ENCODE measurements around the gene FAM120B.

The FAM120B gene

DNA sequence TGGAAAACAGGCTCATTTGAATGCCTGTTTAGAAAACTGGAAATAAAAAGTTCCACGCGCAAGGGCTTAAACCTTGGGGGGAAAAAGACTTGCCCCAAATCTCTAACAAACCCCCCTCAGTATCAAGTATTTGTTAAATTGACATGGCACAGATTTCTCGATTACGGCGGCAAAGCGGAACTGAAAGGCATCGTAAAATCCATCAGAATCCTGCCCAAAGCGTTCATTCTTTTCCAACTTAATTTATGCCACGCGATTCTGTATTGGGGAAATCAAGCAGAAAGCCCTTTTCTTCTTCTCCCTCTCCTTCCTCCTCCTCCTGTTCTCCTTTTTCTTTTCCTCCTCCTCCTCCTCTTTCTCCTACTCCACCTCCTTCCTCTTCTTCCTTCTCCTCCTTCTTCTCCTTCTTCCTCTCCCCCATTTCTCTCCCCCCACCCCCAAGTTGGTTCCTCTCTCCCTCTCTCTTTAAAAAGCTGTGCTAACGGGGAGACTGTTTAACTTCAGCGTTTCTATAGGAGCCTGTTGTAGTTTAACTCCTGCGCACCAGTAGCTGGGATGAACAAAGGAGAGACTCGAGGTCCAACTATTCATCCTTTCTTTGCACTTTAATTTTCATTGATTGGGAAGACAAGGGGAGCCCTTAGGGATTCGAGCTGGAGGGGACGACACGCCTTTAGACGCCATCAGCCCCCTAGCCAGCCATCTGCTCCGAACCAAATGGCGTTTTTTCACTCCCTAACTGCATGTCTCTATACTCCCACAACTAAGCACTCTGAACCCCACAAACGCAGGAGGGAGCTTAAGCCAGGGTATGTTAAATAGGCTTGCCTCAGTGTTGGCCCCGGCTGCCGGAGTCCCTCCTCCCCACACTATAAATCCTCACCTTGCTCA lies 13.0 kb upstream of the FAM120B start:
- no peak for DNase-seq (ENCODE audit: low read depth, low spot score)
- no peaks in the 10 kb centered on the region for H3K36me3 ChIP-seq (ENCODE audit: control insufficient read depth, insufficient read depth, low read length)
- H3K9me3 ChIP-seq (ENCODE audit: control insufficient read depth, insufficient read depth, low read length) = no peaks in the 10 kb centered on the region
- no CpG with 5 or more reads among the region's 23 CpGs for WGBS (ENCODE audit: insufficient coverage, insufficient read length)
- H3K4me1 ChIP-seq (ENCODE audit: control insufficient read depth, insufficient read depth, low read length) = peaks cover 16% of the 10 kb centered on the region
- no peak overlapping the region for H3K27ac ChIP-seq (ENCODE audit: low read length)
- peaks cover 49% of the 10 kb centered on the region for H3K27me3 ChIP-seq (ENCODE audit: control insufficient read depth, insufficient read depth, low read length)
- H3K4me3 ChIP-seq (ENCODE audit: low read length) = no peak overlapping the region

GRCh38 chr6:170294298-170294730 lies 12.2 kb upstream of the FAM120B start:
- DNase-seq (ENCODE audit: low read depth, low spot score) = no peak
- Histone ChIP-seq H3K27me3 (ENCODE audit: control insufficient read depth, insufficient read depth, low read length) (peaks cover 42% of the 10 kb centered on the region), H3K9me3 (ENCODE audit: control insufficient read depth, insufficient read depth, low read length) (no peaks in the 10 kb centered on the region), H3K4me3 (ENCODE audit: low read length) (no peak overlapping the region), H3K36me3 (ENCODE audit: control insufficient read depth, insufficient read depth, low read length) (no peaks in the 10 kb centered on the region), H3K4me1 (ENCODE audit: control insufficient read depth, insufficient read depth, low read length) (peaks cover 14% of the 10 kb centered on the region), H3K27ac (ENCODE audit: low read length) (no peak overlapping the region)
- WGBS (ENCODE audit: insufficient coverage, insufficient read length) = no CpG with 5 or more reads among the region's 2 CpGs

- no CpG with 5 or more reads among the region's 30 CpGs for WGBS (ENCODE audit: insufficient coverage, insufficient read length)
- no peak for DNase-seq (ENCODE audit: low read depth, low spot score)
- Histone ChIP-seq H3K9me3 (ENCODE audit: control insufficient read depth, insufficient read depth, low read length) (no peaks in the 10 kb centered on the region), H3K4me3 (ENCODE audit: low read length) (peak overlapping the region; percentile 14; the same call in 1 of the 2 replicates), H3K4me1 (ENCODE audit: control insufficient read depth, insufficient read depth, low read length) (peaks cover 14% of the 10 kb centered on the region), H3K27ac (ENCODE audit: low read length) (no peak overlapping the region), H3K36me3 (ENCODE audit: control insufficient read depth, insufficient read depth, low read length) (no peaks in the 10 kb centered on the region), H3K27me3 (ENCODE audit: control insufficient read depth, insufficient read depth, low read length) (peaks cover 38% of the 10 kb centered on the region)
Measured at GRCh38 chr6:170294813-170295509, 11.6 kb upstream of the FAM120B start.

DNA sequence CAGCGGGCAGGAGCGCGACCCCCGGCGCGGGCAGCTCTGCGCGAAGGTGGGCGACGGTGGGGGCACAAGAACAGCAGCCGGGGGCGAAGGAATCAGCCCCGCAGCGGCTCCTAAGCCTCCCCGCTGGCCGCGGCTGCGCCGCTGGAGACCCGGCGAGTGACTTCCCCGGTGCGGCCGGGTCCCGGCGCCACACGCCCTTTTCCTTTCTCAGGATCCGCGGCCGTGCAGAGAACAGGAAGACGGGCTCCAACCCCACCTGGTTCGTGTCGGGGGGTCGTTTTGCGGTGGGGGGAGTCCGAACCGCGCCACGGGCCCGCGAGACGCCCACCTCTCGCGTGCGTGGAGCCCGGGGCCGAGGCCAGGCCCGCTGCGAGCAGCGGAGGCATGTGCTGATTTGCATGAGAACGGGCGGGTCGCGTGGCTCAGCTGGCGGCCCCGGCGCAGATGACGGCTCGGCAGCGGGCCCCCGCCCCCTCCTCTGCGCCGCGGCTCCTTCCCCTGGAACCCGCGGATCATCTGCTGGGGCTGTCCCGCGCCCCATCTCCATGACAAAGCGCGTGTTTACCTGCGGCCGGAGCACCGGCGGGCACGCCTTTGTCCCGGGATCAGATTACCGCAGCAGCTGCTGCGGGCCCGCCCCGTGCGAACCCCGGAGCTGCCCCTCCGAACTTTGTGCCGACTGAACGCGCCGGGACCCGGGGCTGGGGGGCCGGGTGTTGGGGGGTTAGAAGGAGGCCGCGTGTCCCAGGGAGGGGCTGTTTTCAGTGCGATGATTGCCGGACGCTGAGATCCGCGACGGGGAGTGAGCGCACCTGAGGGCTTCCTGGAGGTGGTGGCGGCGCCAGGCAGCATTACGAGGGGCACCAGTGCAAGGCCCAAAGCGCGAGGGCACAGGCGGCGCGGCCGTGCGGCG lies 10.8 kb upstream of the FAM120B start:
- H3K4me1 ChIP-seq (ENCODE audit: control insufficient read depth, insufficient read depth, low read length) = peaks cover 14% of the 10 kb centered on the region
- no CpG with 5 or more reads among the region's 109 CpGs for WGBS (ENCODE audit: insufficient coverage, insufficient read length)
- no peaks in the 10 kb centered on the region for H3K9me3 ChIP-seq (ENCODE audit: control insufficient read depth, insufficient read depth, low read length)
- no peak overlapping the region for H3K27ac ChIP-seq (ENCODE audit: low read length)
- H3K27me3 ChIP-seq (ENCODE audit: control insufficient read depth, insufficient read depth, low read length) = peaks cover 37% of the 10 kb centered on the region
- H3K4me3 ChIP-seq (ENCODE audit: low read length) = peak overlapping the region; percentile 23; the same call in 1 of the 2 replicates
- no peak for DNase-seq (ENCODE audit: low read depth, low spot score)
- H3K36me3 ChIP-seq (ENCODE audit: control insufficient read depth, insufficient read depth, low read length) = no peaks in the 10 kb centered on the region

DNA sequence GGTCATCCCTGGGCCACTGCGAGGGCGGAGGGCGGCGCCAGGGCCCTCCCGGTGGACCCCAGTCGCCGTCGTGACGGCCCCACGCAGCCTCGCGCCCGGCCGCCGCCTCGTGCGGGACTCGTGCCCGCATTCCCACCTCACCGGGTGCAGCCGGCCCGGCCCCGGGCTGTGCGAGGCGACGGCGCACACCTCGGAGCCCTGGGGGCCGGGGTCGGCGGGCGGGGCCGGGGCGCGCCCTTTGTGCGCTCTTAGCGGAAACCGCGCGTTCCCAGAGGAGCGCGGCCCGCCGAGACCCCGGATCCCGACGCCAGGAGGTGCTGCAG lies 10.2 kb upstream of the FAM120B start:
- Histone ChIP-seq H3K36me3 (ENCODE audit: control insufficient read depth, insufficient read depth, low read length) (no peaks in the 10 kb centered on the region), H3K27me3 (ENCODE audit: control insufficient read depth, insufficient read depth, low read length) (peaks cover 37% of the 10 kb centered on the region), H3K4me3 (ENCODE audit: low read length) (peak overlapping the region; percentile 1; the same call in 1 of the 2 replicates), H3K9me3 (ENCODE audit: control insufficient read depth, insufficient read depth, low read length) (no peaks in the 10 kb centered on the region), H3K4me1 (ENCODE audit: control insufficient read depth, insufficient read depth, low read length) (peaks cover 14% of the 10 kb centered on the region), H3K27ac (ENCODE audit: low read length) (no peak overlapping the region)
- no CpG with 5 or more reads among the region's 47 CpGs for WGBS (ENCODE audit: insufficient coverage, insufficient read length)
- no peak for DNase-seq (ENCODE audit: low read depth, low spot score)

DNA sequence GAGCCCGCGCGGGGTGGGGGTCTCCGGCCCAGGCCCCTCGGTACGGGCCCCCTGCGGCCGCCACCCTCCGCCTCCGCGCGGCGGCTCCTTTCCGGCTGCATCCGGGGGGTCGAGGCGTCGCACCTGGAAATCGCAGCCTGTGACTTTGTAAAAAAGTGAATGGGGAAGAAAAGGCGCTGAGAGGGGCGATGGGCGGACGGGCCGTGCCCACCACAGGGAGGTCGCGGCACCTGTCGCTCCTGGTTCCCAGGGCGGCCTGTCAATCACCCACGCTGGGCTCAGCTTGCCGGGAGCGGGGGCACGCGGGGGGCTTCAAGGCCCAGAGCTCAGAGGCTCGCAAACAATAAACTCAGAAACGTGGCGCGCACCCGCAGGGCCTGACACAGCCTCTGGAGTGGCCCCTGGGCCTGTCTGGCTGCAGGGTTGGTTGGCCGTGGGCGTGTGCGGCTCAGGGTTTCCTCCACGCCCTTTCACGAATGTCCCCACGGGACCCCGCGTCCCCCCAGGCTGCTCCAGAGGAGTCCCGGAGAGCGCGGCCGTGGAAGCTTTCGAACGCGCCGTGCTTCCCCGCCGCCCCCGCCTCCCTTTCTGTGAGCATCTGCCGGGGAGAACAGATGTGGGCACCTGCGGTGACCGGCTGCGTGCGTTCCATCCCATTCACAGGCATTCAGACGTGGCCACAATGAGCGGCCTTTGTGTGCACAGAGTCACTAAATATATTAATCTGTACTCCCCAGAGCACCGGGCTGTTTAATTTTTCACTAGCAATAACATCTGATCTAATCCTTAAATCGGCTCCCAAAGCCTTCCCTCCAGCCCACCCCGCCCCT lies 9.6 kb upstream of the FAM120B start:
- Histone ChIP-seq H3K4me3 (ENCODE audit: low read length) (no peak overlapping the region; the same call in 1 of the 2 replicates), H3K27me3 (ENCODE audit: control insufficient read depth, insufficient read depth, low read length) (peaks cover 34% of the 10 kb centered on the region), H3K27ac (ENCODE audit: low read length) (no peak overlapping the region), H3K4me1 (ENCODE audit: control insufficient read depth, insufficient read depth, low read length) (peaks cover 14% of the 10 kb centered on the region), H3K9me3 (ENCODE audit: control insufficient read depth, insufficient read depth, low read length) (no peaks in the 10 kb centered on the region), H3K36me3 (ENCODE audit: control insufficient read depth, insufficient read depth, low read length) (no peaks in the 10 kb centered on the region)
- DNase-seq (ENCODE audit: low read depth, low spot score) = no peak
- WGBS (ENCODE audit: insufficient coverage, insufficient read length) = no CpG with 5 or more reads among the region's 67 CpGs

DNA sequence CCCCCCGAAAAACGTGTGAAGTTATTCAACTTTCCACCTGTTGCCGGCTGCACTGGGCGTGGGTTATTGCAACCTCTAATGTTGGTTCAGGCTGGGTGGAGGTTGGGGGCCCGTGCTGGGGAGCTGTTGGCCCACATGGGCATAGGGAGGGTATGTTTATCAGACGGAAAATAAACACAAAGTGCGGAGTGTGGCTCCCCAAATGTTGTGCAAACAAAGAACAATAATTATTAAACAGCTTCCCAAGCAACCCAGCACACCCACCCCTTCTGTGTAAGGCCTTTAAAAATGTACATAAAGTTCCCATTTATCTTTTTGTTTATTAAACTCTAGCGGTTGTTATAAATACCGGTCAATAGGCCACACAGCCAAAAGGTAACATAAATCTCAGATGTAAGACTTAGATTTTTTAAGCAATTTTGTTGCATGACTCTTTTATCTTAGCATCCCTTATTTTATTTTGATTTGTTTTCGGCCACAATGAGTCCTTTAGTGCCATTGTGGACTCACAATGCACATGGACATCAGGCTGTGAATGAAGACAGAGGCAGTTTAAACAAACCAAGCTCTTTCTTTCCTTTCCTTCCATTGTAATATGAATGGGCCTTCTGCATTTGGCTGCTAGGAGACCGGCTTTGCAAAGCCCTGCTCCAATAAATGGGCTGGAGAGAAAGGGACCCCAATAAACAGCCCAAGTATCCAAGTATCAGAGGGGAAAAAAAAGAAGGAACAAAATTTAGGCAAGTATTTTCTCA lies 8.8 kb upstream of the FAM120B start:
- no peak for DNase-seq (ENCODE audit: low read depth, low spot score)

DNA sequence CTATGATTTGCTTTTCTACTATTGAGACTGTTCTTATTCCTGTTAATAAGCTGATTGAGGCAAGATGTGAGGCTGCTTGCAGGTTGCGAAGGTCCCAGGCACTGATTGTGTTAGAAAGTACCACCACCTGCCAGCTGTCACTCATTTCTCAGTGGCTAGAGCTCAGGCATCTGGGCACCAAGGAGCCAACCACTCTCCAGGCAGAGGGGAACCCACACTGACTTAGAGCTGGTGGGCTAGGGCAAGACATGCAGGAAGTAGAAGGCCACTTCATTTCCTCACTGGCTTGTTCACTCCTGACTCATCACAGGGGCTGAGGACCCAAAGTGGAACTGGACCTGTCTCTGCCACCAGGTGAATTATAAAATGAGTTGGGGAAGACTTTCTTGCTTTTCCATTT lies 7.9 kb upstream of the FAM120B start:
- Histone ChIP-seq H3K36me3 (ENCODE audit: control insufficient read depth, insufficient read depth, low read length) (no peaks in the 10 kb centered on the region), H3K9me3 (ENCODE audit: control insufficient read depth, insufficient read depth, low read length) (no peaks in the 10 kb centered on the region), H3K27me3 (ENCODE audit: control insufficient read depth, insufficient read depth, low read length) (peaks cover 17% of the 10 kb centered on the region), H3K27ac (ENCODE audit: low read length) (no peak overlapping the region), H3K4me3 (ENCODE audit: low read length) (no peak overlapping the region), H3K4me1 (ENCODE audit: control insufficient read depth, insufficient read depth, low read length) (peaks cover 9% of the 10 kb centered on the region)
- no peak for DNase-seq (ENCODE audit: low read depth, low spot score)
- WGBS (ENCODE audit: insufficient coverage, insufficient read length) = no CpG with 5 or more reads among the region's 1 CpG

More for the DNA sequence above, 8.8 kb upstream of the FAM120B start:
- peaks cover 26% of the 10 kb centered on the region for H3K27me3 ChIP-seq (ENCODE audit: control insufficient read depth, insufficient read depth, low read length)
- no peaks in the 10 kb centered on the region for H3K9me3 ChIP-seq (ENCODE audit: control insufficient read depth, insufficient read depth, low read length)
- H3K4me1 ChIP-seq (ENCODE audit: control insufficient read depth, insufficient read depth, low read length) = peaks cover 9% of the 10 kb centered on the region
- H3K27ac ChIP-seq (ENCODE audit: low read length) = no peak overlapping the region
- no peaks in the 10 kb centered on the region for H3K36me3 ChIP-seq (ENCODE audit: control insufficient read depth, insufficient read depth, low read length)
- no peak overlapping the region for H3K4me3 ChIP-seq (ENCODE audit: low read length)
- no CpG with 5 or more reads among the region's 11 CpGs for WGBS (ENCODE audit: insufficient coverage, insufficient read length)

DNA sequence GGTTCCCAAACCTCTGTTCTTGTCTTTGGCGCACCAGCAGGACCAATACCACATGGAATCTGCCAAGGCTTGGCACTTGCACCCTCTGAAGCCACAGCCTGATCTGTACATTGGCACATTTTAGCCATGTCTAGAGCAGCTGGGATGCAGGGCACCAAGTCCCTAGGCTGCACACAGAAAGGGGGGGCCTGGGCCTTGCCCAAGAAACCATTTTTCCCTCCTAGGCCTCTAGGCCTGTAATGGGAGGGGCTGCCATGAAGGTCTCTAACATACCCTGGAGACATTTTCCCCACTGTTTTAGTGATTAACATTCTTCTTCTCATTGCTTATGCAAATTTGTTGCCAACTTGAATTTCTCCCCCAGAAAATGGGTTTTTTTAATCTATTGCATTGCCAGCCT lies 5.4 kb upstream of the FAM120B start:
- no peaks in the 10 kb centered on the region for H3K36me3 ChIP-seq (ENCODE audit: control insufficient read depth, insufficient read depth, low read length)
- no CpG with 5 or more reads among the region's 1 CpG for WGBS (ENCODE audit: insufficient coverage, insufficient read length)
- DNase-seq (ENCODE audit: low read depth, low spot score) = no peak
- no peaks in the 10 kb centered on the region for H3K9me3 ChIP-seq (ENCODE audit: control insufficient read depth, insufficient read depth, low read length)
- no peaks in the 10 kb centered on the region; the same call in 1 of the 2 replicates for H3K4me1 ChIP-seq (ENCODE audit: control insufficient read depth, insufficient read depth, low read length)
- no peak overlapping the region for H3K4me3 ChIP-seq (ENCODE audit: low read length)
- peaks cover 4% of the 10 kb centered on the region; the same call in 1 of the 2 replicates for H3K27me3 ChIP-seq (ENCODE audit: control insufficient read depth, insufficient read depth, low read length)
- no peak overlapping the region for H3K27ac ChIP-seq (ENCODE audit: low read length)
